Panc1 (cell line): ENCODE results near the gene TNRC18.

Experiments used
- CTCF ChIP-seq: fragments of 450-650 bp; IDR thresholded peaks from 2 replicates; pipeline ENCODE4 v1.5.1; 2017; ENCODE audit warnings: mild to moderate bottlenecking
- POLR2AphosphoS5 ChIP-seq: IDR thresholded peaks from 2 replicates; pipeline ENCODE4 v1.6.1; 2012; ENCODE audit warnings: mild to moderate bottlenecking, low read depth, low read length, moderate library complexity
- REST ChIP-seq, 2 experiments: IDR thresholded peaks; 2 replicates each; pipeline ENCODE4 v1.6.1; 2011 to 2012; ENCODE audit warnings: low read depth in 2 of 2, control low read depth in 1 of 2, low read length in 1 of 2, mild to moderate bottlenecking in 1 of 2, moderate library complexity in 1 of 2; ENCODE audit not compliant: insufficient read depth in 1 of 2
- SIN3A ChIP-seq: IDR thresholded peaks from 2 replicates; pipeline ENCODE4 v1.6.1; 2012; ENCODE audit warnings: low read depth, mild to moderate bottlenecking, low read length, moderate library complexity, borderline replicate concordance; ENCODE audit not compliant: insufficient read depth

- no peak for TF ChIP-seq CTCF
- no peak for TF ChIP-seq POLR2AphosphoS5
- no peak for TF ChIP-seq REST (IDR thresholded peaks at IDR 0.05; ENCODE audit: insufficient read depth in 1 of 2, low read depth in 2 of 2, low read length in 1 of 2)
- TF ChIP-seq SIN3A: no peak
Measured at GRCh38 chr7:5451391-5451790, 27.8 kb upstream of the TNRC18 start.
